Measurements from ENCODE around the gene PIK3C3.
A peak's percentile ranks its signal among the peaks of the same experiment; 100 is the strongest.
"Not testable (repeated sequence)": the region's sequence is repeated elsewhere in the genome, so short reads cannot be mapped to it uniquely, and the experiment has no call there.

The PIK3C3 gene

GRCh38 chr18:42025974-42026625 is 71.1 kb downstream of the PIK3C3 start:
- DNase-seq (ENCODE audit: low spot score): no peak

DNA sequence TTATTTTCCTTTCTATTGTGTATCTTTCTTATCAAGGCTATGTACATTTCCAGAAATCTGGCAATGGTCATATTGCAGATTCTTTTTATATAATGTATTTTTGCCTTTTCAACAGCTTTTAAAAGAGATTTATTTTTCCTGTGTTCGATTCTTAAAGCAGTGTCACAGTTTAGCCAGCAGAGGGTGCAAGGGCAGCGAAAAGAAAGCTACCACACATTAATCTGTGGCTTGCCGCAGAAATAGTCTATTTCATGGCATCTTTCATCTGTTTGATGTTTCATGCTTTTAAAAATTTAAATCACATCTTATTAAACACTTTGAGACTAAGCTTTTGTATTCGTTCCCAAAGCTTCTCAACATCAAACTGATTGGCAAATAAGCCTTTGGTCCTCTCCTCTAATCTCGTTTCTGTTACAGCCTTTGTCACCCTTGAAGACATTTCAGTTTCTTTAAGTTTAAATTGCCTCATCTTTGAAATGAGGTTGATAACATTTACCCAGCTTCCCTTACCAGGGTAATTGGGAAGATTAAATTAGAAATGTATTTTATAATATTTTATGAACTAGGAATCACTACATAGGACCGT is 73.3 kb downstream of the PIK3C3 start:
- peak; percentile 1 for DNase-seq (ENCODE audit: low spot score)

- no peak for DNase-seq (ENCODE audit: low spot score)
Observed at GRCh38 chr18:42029092-42029491, 74.1 kb downstream of the PIK3C3 start.

GRCh38 chr18:42030586-42031182 is 75.7 kb downstream of the PIK3C3 start:
- no peak for DNase-seq (ENCODE audit: low spot score)

DNA sequence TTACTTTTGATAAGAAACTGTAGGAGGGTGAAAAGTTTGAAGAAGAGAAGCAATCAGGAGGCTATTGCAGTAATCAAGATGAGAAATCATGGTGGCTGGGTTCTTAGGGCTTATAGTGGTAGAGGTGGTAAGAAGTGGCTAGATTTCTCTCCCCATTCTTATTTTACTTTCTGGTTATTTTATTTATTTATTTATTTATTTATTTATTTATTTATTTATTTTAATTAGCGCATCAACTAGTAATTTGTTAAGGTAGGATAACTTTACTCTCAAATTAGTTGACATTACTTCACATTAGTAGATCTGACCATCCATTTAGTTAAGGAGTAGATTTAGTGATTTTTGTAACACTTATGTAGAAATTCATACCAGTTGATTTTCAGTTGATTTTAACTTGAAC is 77.4 kb downstream of the PIK3C3 start:
- no peak for DNase-seq (ENCODE audit: low spot score)

GRCh38 chr18:42033137-42033810 is 78.2 kb downstream of the PIK3C3 start:
- no peak for DNase-seq (ENCODE audit: low spot score)

DNA sequence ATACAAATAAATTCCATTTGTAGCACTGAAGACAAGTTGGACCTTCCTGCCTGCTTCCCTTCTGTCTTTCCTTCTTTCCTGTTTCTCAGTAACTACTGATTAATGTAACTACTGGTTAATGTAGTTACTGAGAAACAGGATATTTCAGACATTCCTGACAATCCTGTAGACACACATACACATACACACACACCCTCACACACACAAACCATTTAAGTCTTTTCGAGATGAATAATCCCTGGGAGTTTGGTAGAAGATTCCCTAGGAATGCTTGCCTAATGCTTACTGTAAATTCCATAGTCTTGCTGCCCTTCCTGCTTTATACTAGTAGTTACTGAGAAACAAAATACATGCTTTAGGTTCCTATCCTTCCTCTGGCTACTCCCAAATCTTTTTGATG is 83.9 kb downstream of the PIK3C3 start:
- DNase-seq (ENCODE audit: low spot score): no peak

DNA sequence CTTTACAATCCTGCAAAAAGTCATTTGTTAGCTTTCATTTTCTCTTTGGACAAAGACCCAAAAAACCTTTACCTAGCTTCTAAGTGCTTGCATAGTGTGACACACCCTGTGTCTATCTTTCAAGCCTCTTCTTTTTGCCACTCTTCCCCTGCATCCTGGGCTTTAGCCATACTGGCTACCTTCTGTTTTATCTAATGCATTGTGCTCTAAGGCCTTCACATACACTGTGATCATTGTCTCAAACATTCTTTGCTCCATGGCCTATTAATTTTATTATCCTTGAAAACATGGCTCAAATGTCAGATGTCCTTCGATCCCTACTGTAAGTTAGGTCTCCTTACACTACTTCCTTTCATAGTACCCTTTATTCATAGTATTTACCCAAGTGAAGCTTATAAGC is 84.4 kb downstream of the PIK3C3 start:
- no peak for DNase-seq (ENCODE audit: low spot score)

- no peak for DNase-seq (ENCODE audit: low spot score)
Observed at GRCh38 chr18:42041793-42042192, 86.8 kb downstream of the PIK3C3 start.

- no peak for DNase-seq (ENCODE audit: low spot score)
Observed at GRCh38 chr18:42045346-42045745, 90.3 kb downstream of the PIK3C3 start.

- no peak for DNase-seq (ENCODE audit: low spot score)
Observed at GRCh38 chr18:42047721-42048120, 92.7 kb downstream of the PIK3C3 start.

- no peak for DNase-seq (ENCODE audit: low spot score)
Observed at GRCh38 chr18:42048158-42048557, 93.1 kb downstream of the PIK3C3 start.

DNA sequence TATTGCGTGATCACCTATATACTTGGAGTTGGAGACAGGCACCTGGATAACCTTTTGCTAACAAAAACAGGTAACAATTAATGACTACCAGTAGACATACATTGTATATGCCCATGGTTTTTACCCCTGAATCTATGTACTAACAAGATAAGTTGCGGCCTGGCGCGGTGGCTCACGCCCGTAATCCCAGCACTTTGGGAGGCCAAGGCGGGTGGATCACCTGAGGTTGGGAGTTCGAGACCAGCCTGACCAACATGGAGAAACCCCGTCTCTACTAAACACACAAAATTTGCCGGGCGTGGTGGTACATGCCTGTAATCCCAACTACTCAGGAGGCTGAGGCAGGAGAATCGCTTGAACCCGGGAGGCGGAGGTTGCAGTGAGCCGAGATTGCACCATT is 94.5 kb downstream of the PIK3C3 start:
- DNase-seq (ENCODE audit: low spot score): not testable (repeated sequence)

- DNase-seq (ENCODE audit: low spot score): no peak
Observed at GRCh38 chr18:42051411-42051810, 96.4 kb downstream of the PIK3C3 start.

GRCh38 chr18:42052122-42052708 is 97.2 kb downstream of the PIK3C3 start:
- DNase-seq (ENCODE audit: low spot score): no peak

GRCh38 chr18:42053188-42053781 is 98.3 kb downstream of the PIK3C3 start:
- peak; percentile 27 for DNase-seq (ENCODE audit: low spot score)

DNA sequence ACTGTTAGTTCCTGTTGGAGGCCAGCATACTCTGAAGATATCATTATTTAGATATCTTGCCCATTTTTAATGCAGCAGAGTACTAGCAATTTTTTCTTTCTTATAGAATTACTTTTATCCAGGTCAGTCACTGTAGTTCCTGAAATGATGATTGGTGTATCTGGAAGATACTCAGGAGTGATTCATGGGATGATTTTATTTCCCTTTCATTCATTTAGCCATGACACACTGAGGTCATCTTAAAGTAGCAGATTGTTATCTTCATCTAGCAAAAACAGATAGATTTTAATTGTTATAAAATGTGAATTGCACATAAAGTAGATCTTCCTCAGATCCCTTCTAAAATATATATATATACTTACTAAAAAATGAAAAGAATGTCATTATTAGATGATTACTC is 109.1 kb downstream of the PIK3C3 start:
- DNase-seq (ENCODE audit: low spot score): no peak

- no peak for DNase-seq (ENCODE audit: low spot score)
Observed at GRCh38 chr18:42067518-42067917, 112.5 kb downstream of the PIK3C3 start.

DNA sequence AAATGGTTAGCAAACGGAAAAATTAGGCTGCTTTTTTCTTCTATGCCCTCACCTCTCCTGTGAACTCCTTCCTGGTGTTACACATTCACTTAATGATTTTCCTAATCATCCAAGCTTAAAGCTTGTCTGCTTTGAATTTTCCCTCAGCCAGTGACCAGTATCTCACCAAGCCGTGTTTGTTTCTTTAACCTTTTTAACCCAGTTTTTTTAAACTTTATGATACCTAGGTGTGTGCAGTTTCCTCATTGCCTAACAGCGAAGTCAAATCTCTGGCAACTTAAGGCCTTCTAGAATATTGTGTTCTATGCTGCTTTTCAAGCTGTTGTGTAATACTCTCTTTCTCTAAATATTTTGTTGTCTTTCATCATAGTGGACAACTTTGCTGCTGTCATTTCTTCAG is 113.0 kb downstream of the PIK3C3 start:
- no peak for DNase-seq (ENCODE audit: low spot score)

- no peak for DNase-seq (ENCODE audit: low spot score)
Observed at GRCh38 chr18:42069036-42069435, 114.0 kb downstream of the PIK3C3 start.

DNA sequence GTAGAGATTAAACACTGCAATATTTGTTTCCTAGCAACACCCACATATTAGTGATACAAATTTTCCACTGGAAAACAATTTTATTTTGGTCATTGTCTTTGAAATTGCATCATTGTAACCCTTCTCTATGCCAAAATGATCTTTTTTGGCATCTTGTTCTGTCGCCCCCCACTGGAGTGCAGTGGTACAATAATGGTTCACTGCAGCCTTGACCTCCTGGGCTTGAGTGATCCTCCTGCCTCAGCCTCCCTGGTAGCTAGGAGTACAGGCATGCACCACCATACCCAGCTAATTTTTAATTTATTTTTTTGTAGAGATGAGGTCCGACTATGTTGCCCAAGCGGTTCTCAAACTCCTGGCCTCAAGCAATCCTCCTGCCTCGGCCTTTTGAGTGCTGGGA is 117.4 kb downstream of the PIK3C3 start:
- DNase-seq (ENCODE audit: low spot score): no peak

DNA sequence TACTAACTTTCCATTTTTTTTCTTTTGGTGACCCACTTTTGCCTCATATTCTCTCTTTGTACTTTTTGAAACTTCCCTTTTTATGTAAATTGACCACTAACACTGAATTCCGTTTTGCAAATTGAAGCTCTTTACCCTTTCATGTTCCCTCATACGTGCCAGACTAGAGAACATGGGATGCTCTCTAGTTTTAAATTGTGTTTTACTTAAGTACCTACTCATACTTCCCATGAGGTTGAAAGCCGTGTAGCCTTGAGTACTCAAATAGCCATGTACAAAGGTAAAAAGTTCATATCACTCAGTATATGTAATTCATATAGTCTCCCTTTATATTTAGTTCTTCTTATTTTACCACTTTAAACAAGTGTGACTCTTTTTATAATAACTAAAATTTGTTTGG is 119.7 kb downstream of the PIK3C3 start:
- no peak for DNase-seq (ENCODE audit: low spot score)

All from SW480 (cell line).